BLaER1 (cell line): ENCODE measurements around the gene ADCY2.

Experiments
- H3K27ac ChIP-seq: shearing (Covaris generic); formaldehyde crosslinking; 2 replicates; pipeline ENCODE4 v1.8.1; 2022
- H3K27me3 ChIP-seq: shearing (Covaris generic); formaldehyde crosslinking; 2 replicates; pipeline ENCODE4 v1.8.1; 2022
- H3K36me3 ChIP-seq: shearing (Covaris generic); formaldehyde crosslinking; 2 replicates; pipeline ENCODE4 v1.8.1; 2022
- H3K4me1 ChIP-seq: shearing (Covaris generic); formaldehyde crosslinking; 2 replicates; pipeline ENCODE4 v1.8.1; 2022
- H3K4me2 ChIP-seq: shearing (Covaris generic); formaldehyde crosslinking; 2 replicates; pipeline ENCODE4 v1.8.1; 2022
- H3K4me3 ChIP-seq: shearing (Covaris generic); formaldehyde crosslinking; 2 replicates; pipeline ENCODE4 v1.8.1; 2022
- H3K9ac ChIP-seq: shearing (Covaris generic); formaldehyde crosslinking; 2 replicates; pipeline ENCODE4 v1.8.1; 2022
- H3K9me3 ChIP-seq: shearing (Covaris generic); formaldehyde crosslinking; 2 replicates; pipeline ENCODE4 v1.8.1; 2022
- H4K20me1 ChIP-seq: shearing (Covaris generic); formaldehyde crosslinking; 2 replicates; pipeline ENCODE4 v1.8.1; 2022
- Cebpa-rat ChIP-seq: shearing (Covaris generic); IDR thresholded peaks from 2 replicates; pipeline ENCODE4 v1.8.1; 2022

The ADCY2 gene

GRCh38 chr5:7683753-7684152 is 287.8 kb downstream of the ADCY2 start:
- Histone ChIP-seq H3K4me1 (no peaks in the 10 kb centered on the region), H3K4me2 (no peak overlapping the region), H3K36me3 (no peaks in the 10 kb centered on the region), H3K27me3 (no peaks in the 10 kb centered on the region), H3K9me3 (no peaks in the 10 kb centered on the region), H3K4me3 (no peak overlapping the region), H3K9ac (no peak overlapping the region), H3K27ac (no peak overlapping the region), H4K20me1 (no peaks in the 10 kb centered on the region)
- no peak for TF ChIP-seq Cebpa-rat

GRCh38 chr5:7684826-7685225 is 288.9 kb downstream of the ADCY2 start:
- Histone ChIP-seq H3K4me2 (no peak overlapping the region), H3K9me3 (no peaks in the 10 kb centered on the region), H3K27ac (no peak overlapping the region), H3K27me3 (no peaks in the 10 kb centered on the region), H4K20me1 (no peaks in the 10 kb centered on the region), H3K4me1 (no peaks in the 10 kb centered on the region), H3K4me3 (no peak overlapping the region), H3K9ac (no peak overlapping the region), H3K36me3 (no peaks in the 10 kb centered on the region)
- TF ChIP-seq Cebpa-rat, result no peak

GRCh38 chr5:7686794-7687193 is 290.9 kb downstream of the ADCY2 start:
- no peaks in the 10 kb centered on the region for H3K27me3 ChIP-seq
- H3K4me2 ChIP-seq, result no peak overlapping the region
- no peak overlapping the region for H3K4me3 ChIP-seq
- H3K9ac ChIP-seq, result no peak overlapping the region
- H3K36me3 ChIP-seq, result no peaks in the 10 kb centered on the region
- no peak overlapping the region for H3K27ac ChIP-seq
- 0 out of 2 replicates have a peak, but pooled peaks cover under 1% of the 10 kb centered on the region for H3K9me3 ChIP-seq
- no peak for TF ChIP-seq Cebpa-rat
- no peaks in the 10 kb centered on the region for H3K4me1 ChIP-seq
- H4K20me1 ChIP-seq, result no peaks in the 10 kb centered on the region

GRCh38 chr5:7690557-7690956 is 294.6 kb downstream of the ADCY2 start:
- Histone ChIP-seq H3K9me3 (0 out of 2 replicates have a peak, but pooled peaks cover 4% of the 10 kb centered on the region), H3K36me3 (no peaks in the 10 kb centered on the region), H3K4me1 (no peaks in the 10 kb centered on the region), H3K27ac (no peak overlapping the region), H3K27me3 (no peaks in the 10 kb centered on the region), H3K4me2 (no peak overlapping the region), H3K9ac (no peak overlapping the region), H3K4me3 (no peak overlapping the region), H4K20me1 (no peaks in the 10 kb centered on the region)
- TF ChIP-seq Cebpa-rat, result no peak

- Histone ChIP-seq H3K9ac (no peak overlapping the region), H3K27me3 (no peaks in the 10 kb centered on the region), H3K9me3 (peaks cover 9% of the 10 kb centered on the region; the same call in 1 of the 2 replicates), H3K4me2 (peak overlapping the region; percentile 76), H3K27ac (0 out of 2 replicates have a peak overlapping the region, but pooled peaks have one; percentile 48), H4K20me1 (no peaks in the 10 kb centered on the region), H3K4me3 (no peak overlapping the region), H3K36me3 (no peaks in the 10 kb centered on the region), H3K4me1 (peaks cover 17% of the 10 kb centered on the region)
- no peak for TF ChIP-seq Cebpa-rat
Observed at GRCh38 chr5:7705261-7705660, 309.3 kb downstream of the ADCY2 start.

GRCh38 chr5:7705736-7706135 is 309.8 kb downstream of the ADCY2 start:
- Histone ChIP-seq H3K9ac (no peak overlapping the region), H3K36me3 (no peaks in the 10 kb centered on the region), H3K9me3 (peaks cover 9% of the 10 kb centered on the region; the same call in 1 of the 2 replicates), H3K4me2 (peak overlapping the region; percentile 76), H3K27ac (no peak overlapping the region), H3K4me3 (no peak overlapping the region), H3K4me1 (peaks cover 22% of the 10 kb centered on the region), H4K20me1 (no peaks in the 10 kb centered on the region), H3K27me3 (no peaks in the 10 kb centered on the region)
- TF ChIP-seq Cebpa-rat, result no peak

GRCh38 chr5:7706256-7706655 is 310.3 kb downstream of the ADCY2 start:
- Histone ChIP-seq H3K27me3 (no peaks in the 10 kb centered on the region), H3K36me3 (no peaks in the 10 kb centered on the region), H3K4me3 (no peak overlapping the region), H3K27ac (no peak overlapping the region), H3K9ac (no peak overlapping the region), H3K9me3 (peaks cover 9% of the 10 kb centered on the region; the same call in 1 of the 2 replicates), H4K20me1 (no peaks in the 10 kb centered on the region), H3K4me2 (peak overlapping the region; percentile 76; the same call in 1 of the 2 replicates), H3K4me1 (peaks cover 22% of the 10 kb centered on the region)
- TF ChIP-seq Cebpa-rat, result no peak

- H4K20me1 ChIP-seq, result no peaks in the 10 kb centered on the region
- no peak overlapping the region for H3K4me2 ChIP-seq
- H3K9ac ChIP-seq, result no peak overlapping the region
- H3K36me3 ChIP-seq, result no peaks in the 10 kb centered on the region
- no peaks in the 10 kb centered on the region for H3K27me3 ChIP-seq
- H3K4me3 ChIP-seq, result no peak overlapping the region
- H3K4me1 ChIP-seq, result peaks cover 9% of the 10 kb centered on the region
- no peak for TF ChIP-seq Cebpa-rat
- H3K27ac ChIP-seq, result no peak overlapping the region
- H3K9me3 ChIP-seq, result no peaks in the 10 kb centered on the region
Observed at GRCh38 chr5:7714119-7714518, 318.2 kb downstream of the ADCY2 start.

- H3K36me3 ChIP-seq, result no peaks in the 10 kb centered on the region
- H3K27ac ChIP-seq, result no peak overlapping the region
- H3K9ac ChIP-seq, result no peak overlapping the region
- no peak for TF ChIP-seq Cebpa-rat
- H3K4me1 ChIP-seq, result peaks cover 9% of the 10 kb centered on the region
- no peaks in the 10 kb centered on the region for H4K20me1 ChIP-seq
- no peaks in the 10 kb centered on the region for H3K9me3 ChIP-seq
- no peak overlapping the region for H3K4me3 ChIP-seq
- H3K27me3 ChIP-seq, result no peaks in the 10 kb centered on the region
- H3K4me2 ChIP-seq, result no peak overlapping the region
Observed at GRCh38 chr5:7714697-7715096, 318.8 kb downstream of the ADCY2 start.

GRCh38 chr5:7717691-7718090 is 321.8 kb downstream of the ADCY2 start:
- H4K20me1 ChIP-seq, result no peaks in the 10 kb centered on the region
- H3K4me2 ChIP-seq, result no peak overlapping the region
- TF ChIP-seq Cebpa-rat, result no peak
- no peak overlapping the region for H3K4me3 ChIP-seq
- no peak overlapping the region for H3K27ac ChIP-seq
- H3K9ac ChIP-seq, result no peak overlapping the region
- H3K36me3 ChIP-seq, result no peaks in the 10 kb centered on the region
- peaks cover 8% of the 10 kb centered on the region; the same call in 1 of the 2 replicates for H3K9me3 ChIP-seq
- H3K27me3 ChIP-seq, result no peaks in the 10 kb centered on the region
- no peaks in the 10 kb centered on the region for H3K4me1 ChIP-seq

- no peak for TF ChIP-seq Cebpa-rat
- no peaks in the 10 kb centered on the region for H3K27me3 ChIP-seq
- no peak overlapping the region for H3K27ac ChIP-seq
Observed at GRCh38 chr5:7728076-7728475, 332.1 kb downstream of the ADCY2 start.

More at GRCh38 chr5:7728076-7728475, 332.1 kb downstream of the ADCY2 start:
- no peaks in the 10 kb centered on the region for H3K36me3 ChIP-seq
- H3K9ac ChIP-seq, result no peak overlapping the region
- no peaks in the 10 kb centered on the region for H4K20me1 ChIP-seq
- H3K4me3 ChIP-seq, result no peak overlapping the region
- no peak overlapping the region for H3K4me2 ChIP-seq
- H3K9me3 ChIP-seq, result no peaks in the 10 kb centered on the region
- H3K4me1 ChIP-seq, result no peaks in the 10 kb centered on the region
